H1 (cell line): ENCODE data around the gene DENND5B. TPM values are rescaled to one million over a fixed set of nuclear protein-coding genes. Genes with fewer than 3 reads are reported as not detected.

ENCODE experiments used
- ASH2L ChIP-seq: fragments of 200-600, 300-600 bp; sonication (generic); IDR thresholded peaks from one replicate; pipeline ENCODE4 v1.7.1; 2017; ENCODE audit warnings: low read length
- ATF3 ChIP-seq: IDR thresholded peaks from 2 replicates; pipeline ENCODE4 v1.6.1; 2011; ENCODE audit warnings: low read depth, mild to moderate bottlenecking, low read length; ENCODE audit not compliant: insufficient read depth
- CBX5 ChIP-seq: fragments of 300-800, 300-1000 bp; sonication (generic); IDR thresholded peaks from 2 replicates; pipeline ENCODE4 v1.7.1; 2016; ENCODE audit warnings: antibody characterized with exemption, low read length, low read depth
- HDAC6 ChIP-seq: IDR thresholded peaks from one replicate; pipeline ENCODE4 v1.7.1; 2012; ENCODE audit warnings: low read depth, mild to moderate bottlenecking, inconsistent platforms, low read length, moderate library complexity
- JUN ChIP-seq: IDR thresholded peaks from 2 replicates; pipeline ENCODE4 v1.6.1; 2011; ENCODE audit warnings: low read depth, mild to moderate bottlenecking, improper control_type of control experiment, low read length
- KDM1A ChIP-seq: fragments of 200-600, 300-600 bp; sonication (generic); IDR thresholded peaks from 2 replicates; pipeline ENCODE4 v1.7.1; 2016; ENCODE audit warnings: mild to moderate bottlenecking, low read length, borderline replicate concordance
- NRF1 ChIP-seq: IDR thresholded peaks from 2 replicates; pipeline ENCODE4 v1.6.1; 2011; ENCODE audit warnings: mild to moderate bottlenecking, low read depth, low read length, improper control_type of control experiment
- POLR2A ChIP-seq, 2 experiments: IDR thresholded peaks; 1 replicate in 1 of 2; 2 replicates in 1 of 2; pipeline ENCODE4 v1.6.1; 2011; ENCODE audit warnings: low read depth in 2 of 2, low read length in 2 of 2, mild to moderate bottlenecking in 2 of 2; ENCODE audit errors: control extremely low read depth in 1 of 2
- RBBP5 ChIP-seq: IDR thresholded peaks from 2 replicates; pipeline ENCODE4 v1.7.1; 2012; ENCODE audit warnings: low read depth, mild to moderate bottlenecking, inconsistent platforms, low read length, moderate library complexity, borderline replicate concordance
- YY1 ChIP-seq: IDR thresholded peaks from 2 replicates; pipeline ENCODE4 v1.6.1; 2011; ENCODE audit warnings: low read depth, mild to moderate bottlenecking, low read length
- polyA plus RNA-seq, 7 experiments: library from polyadenylated mRNA; depleted of rRNA in 3 of 7; stranded (reverse) in 5 of 7; unstranded in 2 of 7; fragments of >200 nt in 5 of 7; fragments of 200-250 nt in 2 of 7; gene quantifications; 1 replicate in 5 of 7; 2 replicates in 1 of 7; 4 replicates in 1 of 7; pipeline versions ENCODE4 v1.2.1 to v1.2.3, GENCODE V29; 2011 to 2013; ENCODE audit warnings: missing spikeins in 2 of 7, mixed read lengths in 2 of 7
- total RNA-seq: library from RNA; stranded (reverse); fragmentation: NEBNext Ultra II Directional; extraction: Animal tissue kit (Norgen Biotek cat#: 25700); gene quantifications from 2 replicates; pipeline ENCODE4 v1.2.1, GENCODE V29; 2021
- TF ChIP-seq, protein P1 (sequence below): fragments of 300-600 bp; sonication (generic); IDR thresholded peaks from 2 replicates; pipeline ENCODE4 v1.7.1; 2012; ENCODE audit warnings: low read length, moderate library complexity, mild to moderate bottlenecking, inconsistent platforms; ENCODE audit not compliant: insufficient replicate concordance
- TF ChIP-seq, protein P2 (sequence below): IDR thresholded peaks from 2 replicates; pipeline ENCODE4 v1.6.1; 2012; ENCODE audit warnings: inconsistent platforms

The DENND5B gene
- total and polyA plus RNA-seq, 2 of the 8 experiments (the other 6 are each of a cell fraction or from before 2014, with no cell fraction given), result 13.4 to 20.2 TPM

DNA sequence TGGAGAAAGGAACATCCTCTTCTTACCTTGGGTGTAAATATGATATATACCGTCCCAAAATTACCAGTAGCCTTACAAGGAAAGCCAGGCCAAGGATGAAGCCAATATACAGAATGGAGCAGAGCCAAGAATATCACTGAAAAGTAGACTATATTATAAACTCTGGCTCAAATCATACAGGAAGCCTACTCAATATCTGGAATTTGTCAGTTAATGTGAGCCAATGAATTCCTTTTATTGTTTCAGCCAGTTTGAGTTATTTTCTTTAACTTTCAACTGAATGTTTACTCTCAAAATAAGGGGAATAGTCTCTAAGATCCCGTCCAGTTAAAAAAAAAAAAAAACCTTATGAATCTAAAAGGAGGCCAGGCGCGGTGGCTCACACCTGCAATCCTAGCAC is 9.8 kb upstream of the DENND5B start (continued):
- TF ChIP-seq, protein P1, sequence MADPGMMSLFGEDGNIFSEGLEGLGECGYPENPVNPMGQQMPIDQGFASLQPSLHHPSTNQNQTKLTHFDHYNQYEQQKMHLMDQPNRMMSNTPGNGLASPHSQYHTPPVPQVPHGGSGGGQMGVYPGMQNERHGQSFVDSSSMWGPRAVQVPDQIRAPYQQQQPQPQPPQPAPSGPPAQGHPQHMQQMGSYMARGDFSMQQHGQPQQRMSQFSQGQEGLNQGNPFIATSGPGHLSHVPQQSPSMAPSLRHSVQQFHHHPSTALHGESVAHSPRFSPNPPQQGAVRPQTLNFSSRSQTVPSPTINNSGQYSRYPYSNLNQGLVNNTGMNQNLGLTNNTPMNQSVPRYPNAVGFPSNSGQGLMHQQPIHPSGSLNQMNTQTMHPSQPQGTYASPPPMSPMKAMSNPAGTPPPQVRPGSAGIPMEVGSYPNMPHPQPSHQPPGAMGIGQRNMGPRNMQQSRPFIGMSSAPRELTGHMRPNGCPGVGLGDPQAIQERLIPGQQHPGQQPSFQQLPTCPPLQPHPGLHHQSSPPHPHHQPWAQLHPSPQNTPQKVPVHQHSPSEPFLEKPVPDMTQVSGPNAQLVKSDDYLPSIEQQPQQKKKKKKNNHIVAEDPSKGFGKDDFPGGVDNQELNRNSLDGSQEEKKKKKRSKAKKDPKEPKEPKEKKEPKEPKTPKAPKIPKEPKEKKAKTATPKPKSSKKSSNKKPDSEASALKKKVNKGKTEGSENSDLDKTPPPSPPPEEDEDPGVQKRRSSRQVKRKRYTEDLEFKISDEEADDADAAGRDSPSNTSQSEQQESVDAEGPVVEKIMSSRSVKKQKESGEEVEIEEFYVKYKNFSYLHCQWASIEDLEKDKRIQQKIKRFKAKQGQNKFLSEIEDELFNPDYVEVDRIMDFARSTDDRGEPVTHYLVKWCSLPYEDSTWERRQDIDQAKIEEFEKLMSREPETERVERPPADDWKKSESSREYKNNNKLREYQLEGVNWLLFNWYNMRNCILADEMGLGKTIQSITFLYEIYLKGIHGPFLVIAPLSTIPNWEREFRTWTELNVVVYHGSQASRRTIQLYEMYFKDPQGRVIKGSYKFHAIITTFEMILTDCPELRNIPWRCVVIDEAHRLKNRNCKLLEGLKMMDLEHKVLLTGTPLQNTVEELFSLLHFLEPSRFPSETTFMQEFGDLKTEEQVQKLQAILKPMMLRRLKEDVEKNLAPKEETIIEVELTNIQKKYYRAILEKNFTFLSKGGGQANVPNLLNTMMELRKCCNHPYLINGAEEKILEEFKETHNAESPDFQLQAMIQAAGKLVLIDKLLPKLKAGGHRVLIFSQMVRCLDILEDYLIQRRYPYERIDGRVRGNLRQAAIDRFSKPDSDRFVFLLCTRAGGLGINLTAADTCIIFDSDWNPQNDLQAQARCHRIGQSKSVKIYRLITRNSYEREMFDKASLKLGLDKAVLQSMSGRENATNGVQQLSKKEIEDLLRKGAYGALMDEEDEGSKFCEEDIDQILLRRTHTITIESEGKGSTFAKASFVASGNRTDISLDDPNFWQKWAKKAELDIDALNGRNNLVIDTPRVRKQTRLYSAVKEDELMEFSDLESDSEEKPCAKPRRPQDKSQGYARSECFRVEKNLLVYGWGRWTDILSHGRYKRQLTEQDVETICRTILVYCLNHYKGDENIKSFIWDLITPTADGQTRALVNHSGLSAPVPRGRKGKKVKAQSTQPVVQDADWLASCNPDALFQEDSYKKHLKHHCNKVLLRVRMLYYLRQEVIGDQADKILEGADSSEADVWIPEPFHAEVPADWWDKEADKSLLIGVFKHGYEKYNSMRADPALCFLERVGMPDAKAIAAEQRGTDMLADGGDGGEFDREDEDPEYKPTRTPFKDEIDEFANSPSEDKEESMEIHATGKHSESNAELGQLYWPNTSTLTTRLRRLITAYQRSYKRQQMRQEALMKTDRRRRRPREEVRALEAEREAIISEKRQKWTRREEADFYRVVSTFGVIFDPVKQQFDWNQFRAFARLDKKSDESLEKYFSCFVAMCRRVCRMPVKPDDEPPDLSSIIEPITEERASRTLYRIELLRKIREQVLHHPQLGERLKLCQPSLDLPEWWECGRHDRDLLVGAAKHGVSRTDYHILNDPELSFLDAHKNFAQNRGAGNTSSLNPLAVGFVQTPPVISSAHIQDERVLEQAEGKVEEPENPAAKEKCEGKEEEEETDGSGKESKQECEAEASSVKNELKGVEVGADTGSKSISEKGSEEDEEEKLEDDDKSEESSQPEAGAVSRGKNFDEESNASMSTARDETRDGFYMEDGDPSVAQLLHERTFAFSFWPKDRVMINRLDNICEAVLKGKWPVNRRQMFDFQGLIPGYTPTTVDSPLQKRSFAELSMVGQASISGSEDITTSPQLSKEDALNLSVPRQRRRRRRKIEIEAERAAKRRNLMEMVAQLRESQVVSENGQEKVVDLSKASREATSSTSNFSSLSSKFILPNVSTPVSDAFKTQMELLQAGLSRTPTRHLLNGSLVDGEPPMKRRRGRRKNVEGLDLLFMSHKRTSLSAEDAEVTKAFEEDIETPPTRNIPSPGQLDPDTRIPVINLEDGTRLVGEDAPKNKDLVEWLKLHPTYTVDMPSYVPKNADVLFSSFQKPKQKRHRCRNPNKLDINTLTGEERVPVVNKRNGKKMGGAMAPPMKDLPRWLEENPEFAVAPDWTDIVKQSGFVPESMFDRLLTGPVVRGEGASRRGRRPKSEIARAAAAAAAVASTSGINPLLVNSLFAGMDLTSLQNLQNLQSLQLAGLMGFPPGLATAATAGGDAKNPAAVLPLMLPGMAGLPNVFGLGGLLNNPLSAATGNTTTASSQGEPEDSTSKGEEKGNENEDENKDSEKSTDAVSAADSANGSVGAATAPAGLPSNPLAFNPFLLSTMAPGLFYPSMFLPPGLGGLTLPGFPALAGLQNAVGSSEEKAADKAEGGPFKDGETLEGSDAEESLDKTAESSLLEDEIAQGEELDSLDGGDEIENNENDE, result no peak
- TF ChIP-seq RBBP5 (no peak), POLR2A (IDR thresholded peaks at IDR 0.05; ENCODE audit: control extremely low read depth in 1 of 2, low read depth in 2 of 2, low read length in 2 of 2) (no peak), HDAC6 (no peak), YY1 (no peak), CBX5 (no peak), KDM1A (no peak), ATF3 (no peak), ASH2L (no peak), NRF1 (no peak), JUN (no peak)
- TF ChIP-seq, protein P2, sequence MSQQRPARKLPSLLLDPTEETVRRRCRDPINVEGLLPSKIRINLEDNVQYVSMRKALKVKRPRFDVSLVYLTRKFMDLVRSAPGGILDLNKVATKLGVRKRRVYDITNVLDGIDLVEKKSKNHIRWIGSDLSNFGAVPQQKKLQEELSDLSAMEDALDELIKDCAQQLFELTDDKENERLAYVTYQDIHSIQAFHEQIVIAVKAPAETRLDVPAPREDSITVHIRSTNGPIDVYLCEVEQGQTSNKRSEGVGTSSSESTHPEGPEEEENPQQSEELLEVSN, result no peak
